OCI-LY7 (cell line): ENCODE measurements around the gene RASAL3. TPM values are rescaled to one million over a fixed set of nuclear protein-coding genes. Genes with fewer than 3 reads are reported as not detected.

Experiments
- BruUV-seq: library from RNA; stranded (reverse); fragments of 400-500 nt; replicated peaks from 2 replicates; lab custom pipeline; 2021; lab: Mats Ljungman, UMichigan
- CTCF ChIA-PET: fragments of 300-600 bp; sonication (Branson Sonifier 250); formaldehyde crosslinking; loops from one replicate; lab custom pipeline; 2022; ENCODE audit warnings: antibody characterized with exemption; ENCODE audit not compliant: unreplicated experiment; lab: Charles Lee
- POLR2A ChIA-PET: fragments of 300-600 bp; sonication (Branson Sonifier 250); formaldehyde crosslinking; loops from one replicate; lab custom pipeline; 2022; ENCODE audit warnings: antibody characterized with exemption; lab: Charles Lee
- DNase-seq: peaks from one replicate; pipeline ENCODE4 v3.0.0-alpha.2; 2015; ENCODE audit warnings: low spot score
- H2AFZ ChIP-seq: fragments of 200-600 bp; sonication (generic), shearing (Covaris generic); 2 replicates; pipeline ENCODE4 v1.6.1; 2014; ENCODE audit warnings: mild to moderate bottlenecking, antibody characterized with exemption, low read length, moderate library complexity
- H3K27ac ChIP-seq: fragments of 200-600 bp; sonication (generic); 2 replicates; pipeline ENCODE4 v1.5.1; 2014; ENCODE audit warnings: mixed run types, low read depth, mild to moderate bottlenecking, moderate library complexity, low read length, inconsistent platforms; ENCODE audit not compliant: poor library complexity, severe bottlenecking
- H3K36me3 ChIP-seq: fragments of 200-600 bp; sonication (generic); 2 replicates; pipeline ENCODE4 v1.6.1; 2014; ENCODE audit warnings: mild to moderate bottlenecking, antibody characterized with exemption, low read length, moderate library complexity, mixed read lengths; ENCODE audit not compliant: insufficient read depth
- H3K4me1 ChIP-seq: fragments of 200-600 bp; sonication (generic); 2 replicates; pipeline ENCODE4 v1.5.1; 2014; ENCODE audit warnings: mild to moderate bottlenecking, low read length; ENCODE audit not compliant: insufficient read depth, poor library complexity, severe bottlenecking
- H3K4me2 ChIP-seq: fragments of 200-600 bp; sonication (generic); 2 replicates; pipeline ENCODE4 v1.6.1; 2014; ENCODE audit warnings: mild to moderate bottlenecking, low read length
- H3K4me3 ChIP-seq: fragments of 200-600 bp; sonication (generic); 2 replicates; pipeline ENCODE4 v1.5.1; 2014; ENCODE audit warnings: mild to moderate bottlenecking, low read depth, low read length; ENCODE audit not compliant: poor library complexity, severe bottlenecking
- H3K79me2 ChIP-seq: fragments of 200-600 bp; sonication (generic); 2 replicates; pipeline ENCODE4 v1.6.1; 2016; ENCODE audit warnings: low read depth, mild to moderate bottlenecking, low read length, moderate library complexity, mixed read lengths; ENCODE audit not compliant: insufficient read depth
- H3K9me2 ChIP-seq: fragments of 200-600 bp; sonication (generic); 2 replicates; pipeline ENCODE4 v1.6.1; 2016; ENCODE audit warnings: mild to moderate bottlenecking, low read length, mixed read lengths; ENCODE audit not compliant: insufficient read depth
- H3K9me3 ChIP-seq: fragments of 200-600 bp; sonication (generic); 2 replicates; pipeline ENCODE4 v1.6.1; 2014; ENCODE audit warnings: mild to moderate bottlenecking, mixed run types, low read length, mixed read lengths
- H4K20me1 ChIP-seq: fragments of 200-600 bp; sonication (generic); 2 replicates; pipeline ENCODE4 v1.6.1; 2014; ENCODE audit warnings: mild to moderate bottlenecking, antibody characterized with exemption, low read length, moderate library complexity, mixed read lengths; ENCODE audit not compliant: insufficient read depth
- EZH2phosphoT487 ChIP-seq: fragments of 200-600 bp; sonication (generic); IDR thresholded peaks from 2 replicates; pipeline ENCODE4 v1.6.1; 2018; ENCODE audit warnings: low read depth, borderline replicate concordance, mild to moderate bottlenecking, mixed run types, antibody characterized with exemption, low read length, moderate library complexity, mixed read lengths
- intact Hi-C: fragments of 100-400 bp; cut with micrococcal nuclease; formaldehyde crosslinking; loops from one replicate; pipeline ENCODE4 v1.10.0; 2022; ENCODE audit not compliant: unreplicated experiment
- total RNA-seq, 2 experiments: library from RNA; depleted of rRNA in 1 of 2; stranded (reverse); fragments of >200 nt in 1 of 2; shearing (Covaris generic) in 1 of 2; gene quantifications; 2 replicates each; pipeline ENCODE4 v1.2.3, GENCODE V29; 2014 to 2022
- TF ChIP-seq, protein P1 (sequence below): fragments of 200-600 bp; sonication (generic); conservative IDR thresholded peaks from 2 replicates; pipeline ENCODE4 v1.5.1; 2014; ENCODE audit warnings: mild to moderate bottlenecking, antibody characterized with exemption, low read length, moderate library complexity, mixed read lengths

Gene RASAL3
- total RNA-seq, 2 experiments from 2014 or later: 28.3 to 53.3 TPM

DNA sequence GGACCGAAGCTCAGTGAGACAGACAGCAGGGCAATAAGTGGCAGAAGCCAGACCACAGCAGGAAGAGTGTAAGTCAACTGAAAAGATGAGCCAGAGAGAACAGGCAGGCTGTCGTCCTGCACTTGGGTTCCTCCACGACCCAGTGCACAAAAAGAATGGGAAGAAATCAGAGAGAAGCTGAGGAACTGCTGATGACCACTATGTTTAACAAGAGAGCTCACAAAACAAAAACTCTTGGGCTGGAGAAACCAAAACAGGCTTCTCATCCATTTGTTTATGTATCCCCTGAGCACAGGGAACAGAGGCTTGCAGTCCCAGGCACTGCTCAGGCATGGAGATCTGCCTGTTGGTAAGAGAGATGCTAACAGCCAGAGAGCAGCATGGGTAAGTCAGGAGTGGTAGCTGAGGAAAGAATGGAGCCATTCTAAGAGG is 59.5 kb downstream of the RASAL3 start:
- no peak overlapping the region for H3K4me3 ChIP-seq
- CTCF ChIA-PET: no interaction called here
- intact Hi-C loops: no loop called here
- H3K36me3 ChIP-seq: peaks cover 89% of the 10 kb centered on the region
- TF ChIP-seq EZH2phosphoT487: no peak
- TF ChIP-seq, protein P1, sequence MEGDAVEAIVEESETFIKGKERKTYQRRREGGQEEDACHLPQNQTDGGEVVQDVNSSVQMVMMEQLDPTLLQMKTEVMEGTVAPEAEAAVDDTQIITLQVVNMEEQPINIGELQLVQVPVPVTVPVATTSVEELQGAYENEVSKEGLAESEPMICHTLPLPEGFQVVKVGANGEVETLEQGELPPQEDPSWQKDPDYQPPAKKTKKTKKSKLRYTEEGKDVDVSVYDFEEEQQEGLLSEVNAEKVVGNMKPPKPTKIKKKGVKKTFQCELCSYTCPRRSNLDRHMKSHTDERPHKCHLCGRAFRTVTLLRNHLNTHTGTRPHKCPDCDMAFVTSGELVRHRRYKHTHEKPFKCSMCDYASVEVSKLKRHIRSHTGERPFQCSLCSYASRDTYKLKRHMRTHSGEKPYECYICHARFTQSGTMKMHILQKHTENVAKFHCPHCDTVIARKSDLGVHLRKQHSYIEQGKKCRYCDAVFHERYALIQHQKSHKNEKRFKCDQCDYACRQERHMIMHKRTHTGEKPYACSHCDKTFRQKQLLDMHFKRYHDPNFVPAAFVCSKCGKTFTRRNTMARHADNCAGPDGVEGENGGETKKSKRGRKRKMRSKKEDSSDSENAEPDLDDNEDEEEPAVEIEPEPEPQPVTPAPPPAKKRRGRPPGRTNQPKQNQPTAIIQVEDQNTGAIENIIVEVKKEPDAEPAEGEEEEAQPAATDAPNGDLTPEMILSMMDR: no peak
- H3K4me2 ChIP-seq: peak overlapping the region; percentile 36; the same call in 1 of the 2 replicates
- no TSS peak for BruUV-seq
- H3K9me2 ChIP-seq: no peaks in the 10 kb centered on the region
- DNase-seq: peak; percentile 34
- POLR2A ChIA-PET: no interaction called here
- H2AFZ ChIP-seq: no peak overlapping the region
- 0 out of 2 replicates have a peak, but pooled peaks cover 4% of the 10 kb centered on the region for H4K20me1 ChIP-seq
- peaks cover 60% of the 10 kb centered on the region for H3K79me2 ChIP-seq
- no peaks in the 10 kb centered on the region for H3K9me3 ChIP-seq
- H3K27ac ChIP-seq: peak overlapping the region; percentile 27
- peaks cover 12% of the 10 kb centered on the region for H3K4me1 ChIP-seq

GRCh38 chr19:15404097-15404779 is 60.1 kb downstream of the RASAL3 start:
- H4K20me1 ChIP-seq: 0 out of 2 replicates have a peak, but pooled peaks cover 4% of the 10 kb centered on the region
- H3K27ac ChIP-seq: peak overlapping the region; percentile 27
- H3K4me3 ChIP-seq: no peak overlapping the region
- peaks cover 89% of the 10 kb centered on the region for H3K36me3 ChIP-seq
- ChIA-PET CTCF (no interaction called here), POLR2A (no interaction called here)
- no TSS peak for BruUV-seq
- TF ChIP-seq, protein P1: no peak
- TF ChIP-seq EZH2phosphoT487: no peak
- peak overlapping the region; percentile 36; the same call in 1 of the 2 replicates for H3K4me2 ChIP-seq
- no peaks in the 10 kb centered on the region for H3K9me3 ChIP-seq
- no peaks in the 10 kb centered on the region for H3K9me2 ChIP-seq
- H3K4me1 ChIP-seq: peaks cover 12% of the 10 kb centered on the region
- H3K79me2 ChIP-seq: peaks cover 56% of the 10 kb centered on the region
- no peak for DNase-seq
- intact Hi-C loops: no loop called here
- H2AFZ ChIP-seq: no peak overlapping the region

DNA sequence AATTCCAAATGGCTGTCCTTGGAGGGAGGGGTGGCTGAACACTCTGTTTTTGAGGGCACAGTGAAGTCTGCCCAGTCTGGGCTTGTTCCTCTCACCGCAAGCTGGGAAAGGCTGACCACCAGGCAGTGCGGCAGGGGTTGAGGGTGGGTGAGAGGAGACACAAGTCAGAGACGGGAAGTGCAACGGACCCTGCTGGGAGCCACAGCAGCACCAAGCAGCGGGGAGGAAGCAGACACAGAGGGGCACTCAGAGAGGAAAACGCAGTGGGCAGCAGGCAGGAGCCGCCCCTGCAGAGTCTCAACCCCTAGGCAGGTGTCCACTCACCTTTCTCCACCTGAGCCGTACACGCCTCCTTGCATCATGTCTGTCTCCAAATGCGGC is 61.2 kb downstream of the RASAL3 start:
- no peak overlapping the region for H3K4me2 ChIP-seq
- no peak overlapping the region for H3K27ac ChIP-seq
- no peaks in the 10 kb centered on the region for H3K9me2 ChIP-seq
- H3K36me3 ChIP-seq: peaks cover 92% of the 10 kb centered on the region
- H4K20me1 ChIP-seq: 0 out of 2 replicates have a peak, but pooled peaks cover 4% of the 10 kb centered on the region
- ChIA-PET POLR2A (no interaction called here), CTCF (no interaction called here)
- no peak overlapping the region for H2AFZ ChIP-seq
- no TSS peak for BruUV-seq
- H3K9me3 ChIP-seq: no peaks in the 10 kb centered on the region
- H3K4me3 ChIP-seq: no peak overlapping the region
- H3K79me2 ChIP-seq: peaks cover 48% of the 10 kb centered on the region
- no peak for TF ChIP-seq EZH2phosphoT487
- TF ChIP-seq, protein P1: no peak
- peaks cover 12% of the 10 kb centered on the region for H3K4me1 ChIP-seq
- intact Hi-C loops: no loop called here
- DNase-seq: no peak
